HepG2 (cell line): ENCODE data around the gene SYNM. TPM values are rescaled to one million over a fixed set of nuclear protein-coding genes. Genes with fewer than 3 reads are reported as not detected.

Experiments
- ATAC-seq: fragments of 200-7000 bp; cut with Tn5 transposase; 3 replicates; pipeline ENCODE4 v1.9.1; 2020; ENCODE audit warnings: mild to moderate bottlenecking, moderate library complexity
- BruUV-seq: library from RNA; stranded (reverse); fragments of 400-500 nt; replicated peaks from 2 replicates; lab custom pipeline; 2021; lab: Mats Ljungman, UMichigan
- CTCF ChIA-PET: fragments of 300-600 bp; formaldehyde crosslinking; extraction: SDS; loops from one replicate; lab custom pipeline; 2021; ENCODE audit warnings: low total read pairs, inconsistent platforms, low intra/inter-chr PET ratio; lab: Yijun Ruan, JAX
- POLR2A ChIA-PET: fragments of 350-600 bp; sonication (Branson Sonifier 250); formaldehyde crosslinking; loops from one replicate; lab custom pipeline; 2020; ENCODE audit warnings: antibody characterized with exemption, inconsistent platforms; lab: Yijun Ruan, JAX
- DNase-seq: peaks from one replicate; pipeline ENCODE4 v3.0.0-alpha.2; 2015; ENCODE audit warnings: low spot score
- FAIRE-seq: peaks from 3 replicates; lab custom pipeline; 2011; peaks lifted over from hg19 to GRCh38; lab: Jason Lieb, UNC
- H2AFZ ChIP-seq: one replicate; pipeline ENCODE4 v1.6.1; 2011; ENCODE audit warnings: low read length, inconsistent platforms
- H3K27ac ChIP-seq: fragments of 300-600 bp; 3 replicates; pipeline ENCODE4 v1.8.0; 2011; ENCODE audit warnings: mixed run types, mild to moderate bottlenecking, mixed read lengths, low read length, inconsistent platforms; ENCODE audit not compliant: insufficient read depth; ENCODE audit errors: extremely low read length
- H3K27me3 ChIP-seq, 2 experiments: fragments of 200-600 bp in 1 of 2; 2 replicates in 1 of 2; 3 replicates in 1 of 2; pipeline versions ENCODE4 v1.6.0 to v1.8.0; 2011; ENCODE audit warnings: low read length in 2 of 2, mild to moderate bottlenecking in 2 of 2, moderate library complexity in 2 of 2, inconsistent platforms in 1 of 2; ENCODE audit not compliant: insufficient read depth in 2 of 2, control insufficient read depth in 1 of 2
- H3K36me3 ChIP-seq, 2 experiments: fragments of 200-600 bp in 1 of 2; replicated peaks in 1 of 2; 2 replicates in 1 of 2; 3 replicates in 1 of 2; pipeline versions ENCODE4 v1.5.1 to v1.8.0; 2011; ENCODE audit warnings: low read length in 2 of 2, inconsistent platforms in 1 of 2; ENCODE audit not compliant: insufficient read depth in 2 of 2, control insufficient read depth in 1 of 2
- H3K4me1 ChIP-seq: 2 replicates; pipeline ENCODE4 v1.5.1; 2012; ENCODE audit warnings: low read length, inconsistent platforms; ENCODE audit not compliant: insufficient read depth
- H3K4me2 ChIP-seq: 2 replicates; pipeline ENCODE4 v1.6.0; 2011; ENCODE audit warnings: low read depth, low read length, inconsistent platforms
- H3K4me3 ChIP-seq, 3 experiments: fragments of 200-600 bp in 1 of 3; sonication (generic), shearing (Covaris generic) in 1 of 3; replicated peaks in 1 of 3; 2 replicates each; pipeline ENCODE4 v1.5.1; 2011 to 2016; ENCODE audit warnings: low read length in 3 of 3, inconsistent platforms in 2 of 3, low read depth in 2 of 3, mild to moderate bottlenecking in 2 of 3, control low read depth in 1 of 3, mixed read lengths in 1 of 3; ENCODE audit not compliant: insufficient read depth in 1 of 3
- H3K79me2 ChIP-seq: one replicate; pipeline ENCODE4 v1.6.1; 2011; ENCODE audit warnings: low read length, inconsistent platforms; ENCODE audit not compliant: insufficient read depth
- H3K9ac ChIP-seq: 2 replicates; pipeline ENCODE4 v1.6.0; 2011; ENCODE audit warnings: mild to moderate bottlenecking, low read depth, low read length, inconsistent platforms; ENCODE audit not compliant: insufficient read depth
- H3K9me3 ChIP-seq: 2 replicates; pipeline ENCODE4 v1.5.1; 2012; ENCODE audit warnings: mild to moderate bottlenecking, low read length
- H4K20me1 ChIP-seq: 2 replicates; pipeline ENCODE4 v1.6.0; 2011; ENCODE audit warnings: inconsistent platforms, mild to moderate bottlenecking, low read length, moderate library complexity; ENCODE audit not compliant: insufficient read depth
- CC2D1A ChIP-seq: sonication (generic); formaldehyde crosslinking; IDR thresholded peaks from 2 replicates; pipeline ENCODE4 v1.8.1; 2023; ENCODE audit warnings: mild to moderate bottlenecking, missing genetic modification reagents
- MAFF ChIP-seq: IDR thresholded peaks from 2 replicates; pipeline ENCODE4 v1.6.1; 2011; ENCODE audit warnings: low read depth, low read length, improper control_type of control experiment
- MAFK ChIP-seq, 2 experiments: IDR thresholded peaks in 1 of 2; conservative IDR thresholded peaks in 1 of 2; 2 replicates each; pipeline ENCODE4 v1.6.1; 2011; ENCODE audit warnings: improper control_type of control experiment in 2 of 2, low read length in 2 of 2
- ZNF773 ChIP-seq: sonication (generic); formaldehyde crosslinking; IDR thresholded peaks from 2 replicates; pipeline ENCODE4 v1.4.0; 2020; ENCODE audit warnings: missing genetic modification reagents, borderline replicate concordance
- WGBS: methylation state at CpG from one replicate; pipeline ENCODE4 v1.1.6; 2017; ENCODE audit warnings: low lambda C conversion rate; 5-methylcytosine and 5-hydroxymethylcytosine counted together
- in situ Hi-C: cut with HindIII; loops from 2 replicates; pipeline ENCODE4 v1.10.0; 2017; ENCODE audit warnings: low pct_unique_long_range_greater_than_20kb; ENCODE audit not compliant: extremely low pct_ligation_motif_present
- intact Hi-C: fragments of 100-400 bp; cut with micrococcal nuclease; formaldehyde crosslinking; loops from one replicate; pipeline ENCODE4 v1.10.0; 2022; ENCODE audit not compliant: unreplicated experiment
- polyA plus RNA-seq, 8 experiments: library from polyadenylated mRNA; depleted of rRNA in 3 of 8; stranded (reverse) in 7 of 8; unstranded in 1 of 8; fragments of >200 nt; fragmentation: Illumina TruSeq in 4 of 8; extraction: Trizol in 4 of 8; gene quantifications; 2 replicates each; pipeline versions ENCODE4 v1.2.1 to v1.2.3, GENCODE V29; 2011 to 2016; ENCODE audit warnings: low read depth in 4 of 8, missing spikeins in 1 of 8, mixed read lengths in 1 of 8; ENCODE audit not compliant: insufficient read depth in 1 of 8
- total RNA-seq, 5 experiments: library from RNA; depleted of rRNA; stranded (reverse); fragments of >200 nt; fragmentation: Illumina TruSeq; extraction: Trizol; gene quantifications; 2 replicates each; pipeline ENCODE4 v1.2.3, GENCODE V29; 2016; ENCODE audit warnings: low read depth in 1 of 5
- TF ChIP-seq, protein P1 (sequence below), 2 experiments: fragments of 450-650 bp in 1 of 2; sonication (generic) in 1 of 2; formaldehyde crosslinking; IDR thresholded peaks; 2 replicates each; pipeline versions ENCODE4 v1.5.0 to v1.8.0; 2020 to 2022; ENCODE audit warnings: mild to moderate bottlenecking in 1 of 2, missing genetic modification reagents in 1 of 2
- TF ChIP-seq, protein P2 (sequence below): sonication (generic); formaldehyde crosslinking; IDR thresholded peaks from 2 replicates; pipeline ENCODE4 v1.4.0; 2020; ENCODE audit warnings: mild to moderate bottlenecking, missing genetic modification reagents

The SYNM gene
- total and polyA plus RNA-seq, 2 of the 13 experiments (the other 11 are each of a cell fraction or from before 2014, with no cell fraction given): 1.1 to 3.7 TPM

DNA sequence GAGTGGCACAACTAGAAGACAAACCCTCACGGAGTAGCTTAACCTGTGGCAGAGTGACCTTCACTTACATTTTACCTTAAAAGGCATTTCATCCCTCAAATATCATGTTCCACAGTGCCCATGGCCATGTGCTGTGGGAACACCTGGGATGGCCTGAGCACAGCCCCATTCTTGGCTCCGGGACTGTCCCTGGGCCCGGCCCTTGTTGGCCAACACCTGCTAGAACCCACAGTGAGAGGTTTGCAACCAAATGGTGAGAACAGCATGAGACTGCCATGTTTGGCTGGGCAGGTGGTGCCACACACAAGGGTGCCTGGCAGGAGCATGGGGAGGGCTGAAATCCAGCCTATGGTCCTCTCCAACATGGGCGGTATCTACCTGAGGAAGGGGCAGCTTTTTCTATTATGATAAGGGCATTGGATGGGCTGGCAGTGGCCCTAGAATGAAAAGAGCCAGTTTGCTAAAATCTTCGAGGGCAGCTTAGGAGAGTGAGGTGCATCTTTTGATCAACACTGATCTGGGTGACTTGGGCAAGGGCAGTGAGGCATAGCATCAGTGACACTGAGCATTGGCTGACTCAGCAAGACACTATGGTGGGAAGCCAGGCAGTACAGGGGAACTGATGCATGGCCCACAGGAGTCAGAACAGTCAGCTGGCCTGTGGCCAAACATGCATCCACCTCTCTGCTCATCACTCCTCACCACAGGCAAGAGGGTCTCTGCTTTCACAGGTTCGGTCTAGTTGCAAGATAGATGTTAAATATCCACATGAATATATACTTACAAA, 53.9 kb downstream of the SYNM start:
- no peaks in the 10 kb centered on the region for H3K27me3 ChIP-seq
- no peak overlapping the region for H3K4me3 ChIP-seq
- H4K20me1 ChIP-seq: no peaks in the 10 kb centered on the region
- H3K4me2 ChIP-seq: no peak overlapping the region
- FAIRE-seq (no peak), ATAC-seq (no peak), DNase-seq (no peak)
- no peak overlapping the region for H2AFZ ChIP-seq
- H3K27ac ChIP-seq: no peak overlapping the region
- ChIA-PET POLR2A (no interaction called here), CTCF (no interaction called here)
- intact Hi-C loops: no loop called here
- TF ChIP-seq MAFK (conservative IDR thresholded peaks at IDR 0.05 in 1 of 2, IDR thresholded peaks at IDR 0.05 in 1 of 2; ENCODE audit: low read length in 2 of 2) (peak; percentile 42 to 57; a peak in 3 of 4 replicates), MAFF (peak; percentile 48; the same call in 1 of the 2 replicates)
- TF ChIP-seq, protein P1, sequence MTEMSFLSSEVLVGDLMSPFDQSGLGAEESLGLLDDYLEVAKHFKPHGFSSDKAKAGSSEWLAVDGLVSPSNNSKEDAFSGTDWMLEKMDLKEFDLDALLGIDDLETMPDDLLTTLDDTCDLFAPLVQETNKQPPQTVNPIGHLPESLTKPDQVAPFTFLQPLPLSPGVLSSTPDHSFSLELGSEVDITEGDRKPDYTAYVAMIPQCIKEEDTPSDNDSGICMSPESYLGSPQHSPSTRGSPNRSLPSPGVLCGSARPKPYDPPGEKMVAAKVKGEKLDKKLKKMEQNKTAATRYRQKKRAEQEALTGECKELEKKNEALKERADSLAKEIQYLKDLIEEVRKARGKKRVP (CRISPR knock-in tag; IDR thresholded peaks at IDR 0.05): no peak
- WGBS: 100% methylated on average over 6 of the region's 6 CpGs
- no peak overlapping the region for H3K9ac ChIP-seq
- no peaks in the 10 kb centered on the region for H3K79me2 ChIP-seq
- H3K9me3 ChIP-seq: no peaks in the 10 kb centered on the region
- no TSS peak for BruUV-seq
- peaks cover 3 to 19% of the 10 kb centered on the region in 2 experiments; a peak in 3 of 5 replicates for H3K36me3 ChIP-seq
- H3K4me1 ChIP-seq: peaks cover 15% of the 10 kb centered on the region
- in situ Hi-C loops: no loop called here

DNA sequence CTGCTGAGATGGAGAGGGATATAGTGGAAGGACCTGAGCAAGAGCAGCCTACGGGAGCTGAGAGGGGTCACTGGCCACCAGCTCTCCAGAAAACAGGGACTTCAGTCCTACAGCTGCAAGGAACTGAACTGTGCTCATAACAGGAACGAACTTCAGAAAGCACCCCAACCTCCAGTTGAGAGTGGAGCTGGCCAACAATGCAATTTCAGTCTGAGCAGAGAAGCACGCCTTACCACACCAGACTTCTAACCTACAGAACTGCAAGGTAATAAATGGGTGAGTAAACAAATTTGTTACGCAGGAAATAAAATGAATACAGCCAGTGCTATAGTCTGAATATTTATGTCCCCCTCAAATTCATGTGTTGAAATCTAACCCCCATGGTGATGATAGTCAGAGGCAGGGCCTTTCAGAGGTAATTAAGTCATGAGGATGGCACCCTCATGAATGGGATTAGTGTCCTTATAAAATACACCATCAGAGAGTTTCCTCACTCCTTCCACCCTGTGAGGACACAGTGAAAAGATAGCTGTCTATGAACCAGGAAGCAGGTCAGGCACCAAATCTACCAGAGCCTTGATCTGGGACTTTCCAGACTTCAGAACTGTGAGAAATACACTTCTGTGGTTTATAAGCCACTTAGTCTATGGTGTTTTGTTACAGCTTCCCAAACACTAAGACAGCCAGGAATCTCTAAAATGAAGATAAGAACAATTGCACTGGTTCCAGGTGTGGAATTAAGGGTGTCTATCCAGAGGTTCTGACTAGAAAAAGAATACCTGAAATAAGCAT, 58.6 kb downstream of the SYNM start:
- BruUV-seq: no TSS peak
- FAIRE-seq: no peak
- in situ Hi-C loops (no loop called here), intact Hi-C loops (no loop called here)
- H3K4me3 ChIP-seq: no peak overlapping the region
- ChIA-PET POLR2A (no interaction called here), CTCF (no interaction called here)
- H3K9me3 ChIP-seq: no peaks in the 10 kb centered on the region
- WGBS: 93% methylated on average over 4 of the region's 4 CpGs
- H4K20me1 ChIP-seq: no peaks in the 10 kb centered on the region
- H2AFZ ChIP-seq: no peak overlapping the region
- H3K4me1 ChIP-seq: peaks cover 5% of the 10 kb centered on the region; the same call in 1 of the 2 replicates
- no peaks in the 10 kb centered on the region for H3K27me3 ChIP-seq
- no peak for ATAC-seq
- DNase-seq: no peak
- H3K79me2 ChIP-seq: no peaks in the 10 kb centered on the region
- H3K9ac ChIP-seq: no peak overlapping the region
- no peak overlapping the region for H3K27ac ChIP-seq
- H3K36me3 ChIP-seq: peaks cover 3 to 19% of the 10 kb centered on the region in 2 experiments; a peak in 3 of 5 replicates
- no peak overlapping the region for H3K4me2 ChIP-seq
- TF ChIP-seq, protein P2, sequence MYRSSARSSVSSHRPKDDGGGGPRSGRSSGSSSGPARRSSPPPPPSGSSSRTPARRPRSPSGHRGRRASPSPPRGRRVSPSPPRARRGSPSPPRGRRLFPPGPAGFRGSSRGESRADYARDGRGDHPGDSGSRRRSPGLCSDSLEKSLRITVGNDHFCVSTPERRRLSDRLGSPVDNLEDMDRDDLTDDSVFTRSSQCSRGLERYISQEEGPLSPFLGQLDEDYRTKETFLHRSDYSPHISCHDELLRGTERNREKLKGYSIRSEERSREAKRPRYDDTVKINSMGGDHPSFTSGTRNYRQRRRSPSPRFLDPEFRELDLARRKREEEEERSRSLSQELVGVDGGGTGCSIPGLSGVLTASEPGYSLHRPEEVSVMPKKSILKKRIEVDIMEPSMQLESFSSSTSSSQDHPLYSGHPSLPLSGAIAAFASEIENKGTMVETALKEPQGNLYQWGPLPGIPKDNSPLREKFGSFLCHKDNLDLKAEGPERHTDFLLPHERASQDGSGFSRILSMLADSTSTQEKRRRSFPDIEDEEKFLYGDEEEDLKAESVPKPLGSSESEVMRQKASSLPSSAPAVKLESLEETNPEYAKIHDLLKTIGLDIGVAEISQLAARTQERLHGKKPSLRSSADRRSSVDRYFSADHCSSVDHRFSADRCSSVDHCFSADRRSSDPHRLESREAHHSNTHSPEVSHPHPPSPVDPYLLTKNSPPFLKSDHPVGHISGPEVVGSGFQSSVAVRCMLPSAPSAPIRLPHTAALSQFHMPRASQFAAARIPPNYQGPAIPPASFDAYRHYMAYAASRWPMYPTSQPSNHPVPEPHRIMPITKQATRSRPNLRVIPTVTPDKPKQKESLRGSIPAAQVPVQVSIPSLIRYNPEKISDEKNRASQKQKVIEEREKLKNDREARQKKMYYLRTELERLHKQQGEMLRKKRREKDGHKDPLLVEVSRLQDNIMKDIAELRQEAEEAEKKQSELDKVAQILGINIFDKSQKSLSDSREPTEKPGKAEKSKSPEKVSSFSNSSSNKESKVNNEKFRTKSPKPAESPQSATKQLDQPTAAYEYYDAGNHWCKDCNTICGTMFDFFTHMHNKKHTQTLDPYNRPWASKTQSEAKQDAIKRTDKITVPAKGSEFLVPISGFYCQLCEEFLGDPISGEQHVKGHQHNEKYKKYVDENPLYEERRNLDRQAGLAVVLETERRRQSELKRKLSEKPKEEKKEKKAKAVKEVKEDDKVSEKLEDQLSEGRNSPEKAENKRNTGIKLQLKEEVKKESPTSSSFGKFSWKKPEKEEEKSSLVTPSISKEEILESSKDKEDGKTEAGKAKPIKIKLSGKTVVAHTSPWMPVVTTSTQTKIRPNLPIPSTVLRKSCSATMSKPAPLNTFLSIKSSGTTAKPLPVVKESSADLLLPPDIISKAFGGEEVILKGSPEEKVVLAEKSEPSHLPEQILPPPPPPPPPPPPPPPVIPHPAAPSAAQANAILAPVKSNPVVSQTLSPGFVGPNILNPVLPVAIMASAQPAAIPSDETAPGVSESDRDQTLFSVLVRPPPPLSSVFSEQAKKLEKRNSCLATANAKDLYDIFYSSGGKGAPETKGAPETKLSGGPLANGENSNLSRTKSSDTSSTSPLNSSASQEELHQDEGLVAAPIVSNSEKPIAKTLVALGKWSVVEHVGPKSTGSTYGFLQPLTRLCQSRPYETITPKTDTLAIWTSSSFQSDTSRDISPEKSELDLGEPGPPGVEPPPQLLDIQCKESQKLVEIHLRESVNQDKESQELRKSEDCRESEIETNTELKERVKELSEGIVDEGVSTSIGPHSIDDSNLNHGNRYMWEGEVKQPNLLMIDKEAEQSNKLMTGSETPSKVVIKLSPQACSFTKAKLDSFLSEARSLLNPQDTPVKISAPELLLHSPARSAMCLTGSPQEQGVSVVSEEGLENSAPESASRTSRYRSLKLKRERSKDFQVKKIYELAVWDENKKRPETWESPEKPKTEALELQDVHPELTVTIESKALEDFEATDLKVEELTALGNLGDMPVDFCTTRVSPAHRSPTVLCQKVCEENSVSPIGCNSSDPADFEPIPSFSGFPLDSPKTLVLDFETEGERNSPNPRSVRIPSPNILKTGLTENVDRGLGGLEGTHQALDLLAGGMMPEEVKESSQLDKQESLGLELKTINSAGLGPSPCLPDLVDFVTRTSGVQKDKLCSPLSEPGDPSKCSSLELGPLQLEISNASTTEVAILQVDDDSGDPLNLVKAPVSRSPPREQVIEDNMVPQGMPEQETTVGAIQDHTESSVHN: no peak
- no peak for TF ChIP-seq ZNF773 (CRISPR knock-in tag)
- no peak for TF ChIP-seq CC2D1A (CRISPR knock-in tag)
